HUES64 (cell line): ENCODE measurements around the gene DNM1.
A peak's percentile ranks its signal among the peaks of the same experiment; 100 is the strongest.
"Not testable (repeated sequence)": the region's sequence is repeated elsewhere in the genome, so short reads cannot be mapped to it uniquely, and the experiment has no call there.

Source experiments
- H3K27ac ChIP-seq: 2 replicates; pipeline ENCODE4 v1.7.0; 2013; ENCODE audit warnings: low read depth, low read length, inconsistent platforms
- H3K27me3 ChIP-seq: 2 replicates; pipeline ENCODE4 v1.6.1; 2013; ENCODE audit warnings: mild to moderate bottlenecking, low read length; ENCODE audit not compliant: insufficient read depth
- H3K36me3 ChIP-seq: 2 replicates; pipeline ENCODE4 v1.6.1; 2013; ENCODE audit warnings: mild to moderate bottlenecking, low read length; ENCODE audit not compliant: insufficient read depth
- H3K4me1 ChIP-seq: 2 replicates; pipeline ENCODE4 v1.6.1; 2013; ENCODE audit warnings: mild to moderate bottlenecking, low read length, moderate library complexity; ENCODE audit not compliant: insufficient read depth
- H3K4me3 ChIP-seq: 2 replicates; pipeline ENCODE4 v1.5.1; 2013; ENCODE audit warnings: mild to moderate bottlenecking, low read length, moderate library complexity
- H3K9ac ChIP-seq: 2 replicates; pipeline ENCODE4 v1.6.1; 2013; ENCODE audit warnings: mild to moderate bottlenecking, low read depth, low read length
- H3K9me3 ChIP-seq: 2 replicates; pipeline ENCODE4 v1.6.1; 2013; ENCODE audit warnings: low read depth, low read length; ENCODE audit not compliant: insufficient read depth
- WGBS: fragments of 150-250, 120-280 bp; methylation state at CpG from one replicate; pipeline ENCODE4 v1.1.7; 2013; ENCODE audit warnings: missing lambda C conversion rate; 5-methylcytosine and 5-hydroxymethylcytosine counted together

The DNM1 gene

DNA sequence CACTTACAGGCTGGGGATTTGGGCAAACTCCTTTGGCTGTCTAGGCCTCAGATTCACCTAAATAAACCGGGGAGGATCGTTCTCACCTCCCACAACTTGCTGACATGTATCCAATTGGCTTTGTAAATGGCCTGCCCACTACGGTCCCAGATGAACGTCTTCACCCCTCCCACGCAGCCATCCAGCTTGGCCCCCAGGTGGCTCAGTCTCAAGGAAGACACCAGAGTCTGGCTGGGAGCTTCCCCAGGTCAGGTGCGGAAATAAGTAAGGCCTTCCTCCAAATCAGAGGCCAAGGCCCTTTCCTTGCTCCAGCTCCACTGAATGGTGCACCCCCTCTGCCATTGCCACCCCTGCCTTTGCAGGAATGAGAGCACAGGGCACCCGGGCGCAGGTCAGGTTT is 23.2 kb upstream of the DNM1 start:
- peaks cover 72% of the 10 kb centered on the region for H3K36me3 ChIP-seq
- H3K4me3 ChIP-seq, result no peak overlapping the region
- no peak overlapping the region for H3K27ac ChIP-seq
- H3K27me3 ChIP-seq, result no peaks in the 10 kb centered on the region
- H3K9me3 ChIP-seq, result peaks cover 6% of the 10 kb centered on the region; the same call in 1 of the 2 replicates
- H3K4me1 ChIP-seq, result no peaks in the 10 kb centered on the region
- no peak overlapping the region for H3K9ac ChIP-seq
- 96% methylated on average over 8 of the region's 8 CpGs for WGBS

GRCh38 chr9:128180447-128180846 is 22.7 kb upstream of the DNM1 start:
- peaks cover 71% of the 10 kb centered on the region for H3K36me3 ChIP-seq
- H3K9ac ChIP-seq, result no peak overlapping the region
- H3K9me3 ChIP-seq, result peaks cover 6% of the 10 kb centered on the region; the same call in 1 of the 2 replicates
- H3K27me3 ChIP-seq, result no peaks in the 10 kb centered on the region
- WGBS, result 92% methylated on average over 8 of the region's 8 CpGs
- H3K4me3 ChIP-seq, result no peak overlapping the region
- H3K27ac ChIP-seq, result no peak overlapping the region
- H3K4me1 ChIP-seq, result no peaks in the 10 kb centered on the region

- H3K27ac ChIP-seq, H3K9ac ChIP-seq, H3K9me3 ChIP-seq, H3K27me3 ChIP-seq, H3K4me3 ChIP-seq, H3K4me1 ChIP-seq: not testable (repeated sequence)
- 9% methylated on average over 11 of the region's 12 CpGs for WGBS
- H3K36me3 ChIP-seq, result peaks cover 68% of the 10 kb centered on the region
Measured at GRCh38 chr9:128181480-128181879, 21.7 kb upstream of the DNM1 start.

DNA sequence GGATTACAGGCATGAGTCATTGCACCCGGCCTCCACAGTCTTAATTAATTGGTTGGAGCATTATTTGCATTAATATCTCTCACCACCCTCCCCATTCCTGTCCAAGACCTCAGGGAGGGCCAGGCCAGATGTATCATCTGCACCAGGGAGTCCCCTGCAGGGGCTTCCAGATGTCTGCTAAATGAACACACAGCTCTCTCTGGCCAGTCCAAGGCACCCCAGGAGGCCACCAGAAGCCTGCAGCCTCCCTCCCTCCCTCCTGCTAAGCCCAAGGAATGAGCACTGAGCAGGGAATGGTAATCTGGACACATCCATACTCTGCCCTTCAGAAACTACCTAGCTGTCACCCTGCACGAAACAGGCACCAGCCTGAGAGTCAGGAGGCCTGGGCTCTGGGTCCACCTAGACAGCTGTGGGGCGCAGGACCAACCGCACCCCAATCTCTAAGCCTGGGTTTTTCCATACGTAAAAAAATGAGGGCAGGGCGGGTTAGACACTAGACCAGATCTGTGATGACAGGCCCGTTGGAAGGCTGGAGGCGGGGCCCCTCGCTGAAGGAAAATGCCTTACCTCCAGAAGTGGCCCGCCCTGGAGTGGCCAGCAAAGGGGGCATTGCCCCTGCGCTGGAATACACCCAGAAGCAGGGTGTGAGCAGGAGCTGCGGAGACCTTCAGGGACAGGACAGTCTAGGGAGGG is 20.1 kb upstream of the DNM1 start:
- no peak overlapping the region for H3K9ac ChIP-seq
- no peaks in the 10 kb centered on the region for H3K27me3 ChIP-seq
- H3K4me3 ChIP-seq, result no peak overlapping the region
- no peak overlapping the region for H3K27ac ChIP-seq
- WGBS, result 93% methylated on average over 12 of the region's 12 CpGs
- peaks cover 6% of the 10 kb centered on the region; the same call in 1 of the 2 replicates for H3K9me3 ChIP-seq
- H3K36me3 ChIP-seq, result peaks cover 66% of the 10 kb centered on the region
- H3K4me1 ChIP-seq, result no peaks in the 10 kb centered on the region

- Histone ChIP-seq H3K27ac (no peak overlapping the region), H3K9me3 (no peaks in the 10 kb centered on the region), H3K27me3 (no peaks in the 10 kb centered on the region), H3K9ac (no peak overlapping the region), H3K4me3 (no peak overlapping the region), H3K4me1 (no peaks in the 10 kb centered on the region), H3K36me3 (peaks cover 50% of the 10 kb centered on the region)
- WGBS, result 91% methylated on average over 11 of the region's 11 CpGs
Measured at GRCh38 chr9:128185979-128186965, 16.9 kb upstream of the DNM1 start.

GRCh38 chr9:128187361-128187760 is 15.8 kb upstream of the DNM1 start:
- H3K4me1 ChIP-seq, result no peaks in the 10 kb centered on the region
- 83% methylated on average over 2 of the region's 2 CpGs for WGBS
- H3K27me3 ChIP-seq, result no peaks in the 10 kb centered on the region
- H3K4me3 ChIP-seq, result no peak overlapping the region
- H3K9ac ChIP-seq, result no peak overlapping the region
- H3K9me3 ChIP-seq, result no peaks in the 10 kb centered on the region
- peaks cover 50% of the 10 kb centered on the region for H3K36me3 ChIP-seq
- no peak overlapping the region for H3K27ac ChIP-seq

- Histone ChIP-seq H3K4me3 (no peak overlapping the region), H3K27me3 (no peaks in the 10 kb centered on the region), H3K36me3 (peaks cover 44% of the 10 kb centered on the region), H3K9me3 (no peaks in the 10 kb centered on the region), H3K9ac (no peak overlapping the region), H3K27ac (no peak overlapping the region), H3K4me1 (no peaks in the 10 kb centered on the region)
- 80% methylated on average over 1 of the region's 1 CpG for WGBS
Measured at GRCh38 chr9:128188209-128188608, 15.0 kb upstream of the DNM1 start.

GRCh38 chr9:128190013-128190412 is 13.2 kb upstream of the DNM1 start:
- Histone ChIP-seq H3K9ac (no peak overlapping the region), H3K4me3 (peak overlapping the region; percentile 91; the same call in 1 of the 2 replicates)
- 82% methylated on average over 2 of the region's 2 CpGs for WGBS

GRCh38 chr9:128190516-128191405 is 12.4 kb upstream of the DNM1 start:
- no peaks in the 10 kb centered on the region for H3K9me3 ChIP-seq
- peaks cover 27% of the 10 kb centered on the region for H3K36me3 ChIP-seq
- H3K9ac ChIP-seq, result peak overlapping the region; percentile 88
- WGBS, result 26% methylated on average over 32 of the region's 32 CpGs
- peak overlapping the region; percentile 91 for H3K4me3 ChIP-seq
- H3K4me1 ChIP-seq, result no peaks in the 10 kb centered on the region
- H3K27ac ChIP-seq, result no peak overlapping the region
- no peaks in the 10 kb centered on the region for H3K27me3 ChIP-seq

More at GRCh38 chr9:128190013-128190412, 13.2 kb upstream of the DNM1 start:
- Histone ChIP-seq H3K27ac (no peak overlapping the region), H3K36me3 (peaks cover 34% of the 10 kb centered on the region), H3K4me1 (no peaks in the 10 kb centered on the region), H3K9me3 (no peaks in the 10 kb centered on the region), H3K27me3 (no peaks in the 10 kb centered on the region)

DNA sequence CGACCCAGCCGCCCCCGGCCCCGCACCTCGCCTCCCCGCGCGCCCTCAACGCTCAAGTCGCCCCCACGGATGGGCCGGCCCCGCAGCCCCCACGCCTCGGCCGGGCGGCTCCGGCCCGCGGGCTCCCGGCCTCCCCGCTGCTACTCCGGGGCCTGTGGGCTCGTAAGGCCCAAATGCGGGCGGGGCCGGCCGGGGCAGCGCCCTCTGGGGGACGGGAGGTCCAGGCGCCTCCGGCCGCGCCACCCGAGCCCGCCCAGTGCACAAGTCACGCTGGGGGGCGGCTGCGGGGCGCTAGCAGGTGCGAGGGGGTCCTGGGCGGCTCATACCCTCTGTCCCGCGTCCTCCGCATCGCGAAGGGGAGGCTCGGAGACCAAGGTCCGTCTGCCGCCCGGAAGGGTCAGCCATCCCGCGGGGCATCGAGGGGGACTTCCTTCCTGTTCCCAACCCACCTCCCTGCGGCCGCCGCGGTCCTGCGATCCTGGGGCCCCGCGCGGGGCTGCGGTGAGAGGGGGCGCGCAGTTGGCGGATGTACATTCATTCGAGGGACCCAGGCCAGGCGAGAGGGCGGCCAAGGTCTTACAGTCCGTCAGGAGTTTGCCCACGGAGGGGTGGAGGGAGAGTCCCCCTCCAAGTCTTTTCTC is 11.7 kb upstream of the DNM1 start, which contains the start of gene CIZ1:
Gene CIZ1 (minus strand): TSS at position 167 of the 641 bp plus-strand sequence. CDS start 715 bp downstream, outside the sequence.
- H3K9ac ChIP-seq, result peak within 1 kb of the TSS; percentile 88
- no peaks in the 10 kb centered on the region for H3K27me3 ChIP-seq
- no peaks in the 10 kb centered on the region for H3K4me1 ChIP-seq
- H3K36me3 ChIP-seq, result peaks cover 24% of the 10 kb centered on the region
- peak within 1 kb of the TSS; percentile 91 for H3K4me3 ChIP-seq
- WGBS, result under 1% methylated on average over 71 of the region's 71 CpGs
- H3K27ac ChIP-seq, result peak within 1 kb of the TSS; percentile 1; the same call in 1 of the 2 replicates
- no peaks in the 10 kb centered on the region for H3K9me3 ChIP-seq
